Prostate gland (tissue), 2 donors: ENCODE measurements around the gene PRKCD.

Experiments used
- CTCF ChIP-seq, 4 experiments: fragments of 200-600 bp in 2 of 4; fragments of 450-650 bp in 2 of 4; sonication (generic) in 2 of 4; IDR thresholded peaks; 1 replicate in 3 of 4; 2 replicates in 1 of 4; pipeline ENCODE4 v1.5.1; 2016 to 2019; ENCODE audit warnings: antibody characterized with exemption in 4 of 4, mild to moderate bottlenecking in 2 of 4, moderate library complexity in 2 of 4
- POLR2A ChIP-seq: fragments of 450-650 bp; IDR thresholded peaks from one replicate; pipeline ENCODE4 v1.6.1; 2016; ENCODE audit warnings: antibody characterized with exemption, mild to moderate bottlenecking
- POLR2AphosphoS5 ChIP-seq: sonication (generic); formaldehyde crosslinking; IDR thresholded peaks from one replicate; pipeline ENCODE4 v1.6.1; 2017; ENCODE audit warnings: antibody characterized with exemption

GRCh38 chr3:53224536-53224935 is 63.5 kb downstream of the PRKCD start:
- no peak for TF ChIP-seq CTCF (IDR thresholded peaks at IDR 0.05)
- TF ChIP-seq POLR2A: no peak
- TF ChIP-seq POLR2AphosphoS5: no peak
